Smooth muscle cell (in vitro differentiated cells): ENCODE results near the gene NUP160. TPM values are rescaled to one million over a fixed set of nuclear protein-coding genes. Genes with fewer than 3 reads are reported as not detected.
"Not testable (repeated sequence)": the region's sequence is repeated elsewhere in the genome, so short reads cannot be mapped to it uniquely, and the experiment has no call there.

Source experiments
- DNase-seq: peaks from one replicate; lab custom pipeline; 2025; ENCODE audit not compliant: unreplicated experiment; lab: John Stamatoyannopoulos, UW
- H2AFZ ChIP-seq: fragments of 200-600 bp; sonication (generic); 2 replicates; pipeline ENCODE4 v1.6.0; 2016; ENCODE audit warnings: antibody characterized with exemption, low read depth, mild to moderate bottlenecking
- H3F3A ChIP-seq: fragments of 200-600 bp; sonication (generic); 2 replicates; pipeline ENCODE4 v1.6.0; 2017; ENCODE audit warnings: antibody characterized with exemption, low read depth
- H3K27ac ChIP-seq: fragments of 200-600 bp; sonication (generic); 2 replicates; pipeline ENCODE4 v1.5.1; 2016; ENCODE audit warnings: low read depth, mild to moderate bottlenecking
- H3K27me3 ChIP-seq: fragments of 200-600 bp; sonication (generic); 2 replicates; pipeline ENCODE4 v1.6.1; 2016; ENCODE audit warnings: low read depth, mild to moderate bottlenecking
- H3K36me3 ChIP-seq: fragments of 200-600 bp; sonication (generic); 2 replicates; pipeline ENCODE4 v1.5.1; 2016; ENCODE audit warnings: low read depth
- H3K4me1 ChIP-seq: fragments of 200-600 bp; sonication (generic); 2 replicates; pipeline ENCODE4 v1.5.1; 2016; ENCODE audit warnings: low read depth
- H3K4me2 ChIP-seq: fragments of 200-600 bp; sonication (generic); 2 replicates; pipeline ENCODE4 v1.6.0; 2016; ENCODE audit warnings: mild to moderate bottlenecking
- H3K4me3 ChIP-seq: fragments of 200-600 bp; sonication (generic); 2 replicates; pipeline ENCODE4 v1.5.1; 2016; ENCODE audit warnings: mild to moderate bottlenecking
- H3K79me2 ChIP-seq: fragments of 200-600 bp; sonication (generic); 2 replicates; pipeline ENCODE4 v1.6.0; 2016; ENCODE audit warnings: low read depth, mild to moderate bottlenecking
- H3K9ac ChIP-seq: fragments of 200-600 bp; sonication (generic); 2 replicates; pipeline ENCODE4 v1.6.0; 2016; ENCODE audit warnings: low read depth
- H3K9me3 ChIP-seq: fragments of 200-600 bp; sonication (generic); replicated peaks from 2 replicates; pipeline ENCODE4 v1.5.1; 2016; ENCODE audit warnings: low read depth
- H4K20me1 ChIP-seq: fragments of 200-600 bp; sonication (generic); 2 replicates; pipeline ENCODE4 v1.6.0; 2016; ENCODE audit warnings: low read depth
- CTCF ChIP-seq: fragments of 200-600 bp; sonication (generic); IDR thresholded peaks from 2 replicates; pipeline ENCODE4 v1.5.1; 2017; ENCODE audit warnings: borderline replicate concordance, mild to moderate bottlenecking, antibody characterized with exemption; ENCODE audit not compliant: insufficient read depth, poor library complexity, severe bottlenecking
- WGBS: methylation state at CpG from one replicate; pipeline ENCODE4 v1.1.7; 2016; ENCODE audit warnings: low lambda C conversion rate; 5-methylcytosine and 5-hydroxymethylcytosine counted together
- polyA plus RNA-seq: library from polyadenylated mRNA; unstranded; fragments of >200 nt; fragmentation: Nextera tagmentation; extraction: Ambion mirVana; gene quantifications from 2 replicates; pipeline ENCODE4 v1.2.1, GENCODE V29; 2016
- total RNA-seq: library from RNA; depleted of rRNA; stranded (reverse); fragments of >200 nt; gene quantifications from 2 replicates; pipeline ENCODE4 v1.2.3, GENCODE V29; 2014

NUP160 gene
- total and polyA plus RNA-seq, 2 experiments from 2014 or later, result 13.9 to 26.3 TPM

GRCh38 chr11:47768101-47768612 lies 80.0 kb downstream of the NUP160 start:
- Histone ChIP-seq H3F3A (no peaks in the 10 kb centered on the region), H4K20me1 (peaks cover 29% of the 10 kb centered on the region), H3K36me3 (peaks cover 4% of the 10 kb centered on the region), H3K9ac (peak overlapping the region; percentile 82), H3K79me2 (peaks cover 29% of the 10 kb centered on the region), H3K9me3 (no peaks in the 10 kb centered on the region), H3K4me1 (peaks cover 8% of the 10 kb centered on the region), H3K27me3 (no peaks in the 10 kb centered on the region), H2AFZ (no peak overlapping the region), H3K4me2 (peak overlapping the region; percentile 90), H3K27ac (peak overlapping the region; percentile 95), H3K4me3 (peak overlapping the region; percentile 59)
- WGBS, result 25% methylated on average over 12 of the region's 12 CpGs
- no peak for TF ChIP-seq CTCF
- DNase-seq, result no peak

- peaks cover 44% of the 10 kb centered on the region for H4K20me1 ChIP-seq
- H3K27ac ChIP-seq, result peak overlapping the region; percentile 95
- peaks cover 44% of the 10 kb centered on the region for H3K79me2 ChIP-seq
- H3K27me3 ChIP-seq, result no peaks in the 10 kb centered on the region
- TF ChIP-seq CTCF, result no peak
- H3K36me3 ChIP-seq, result peaks cover 4% of the 10 kb centered on the region
- peaks cover 8% of the 10 kb centered on the region for H3K4me1 ChIP-seq
- H3K9me3 ChIP-seq, result no peaks in the 10 kb centered on the region
- H3K4me2 ChIP-seq, result peak overlapping the region; percentile 98
- peak overlapping the region; percentile 70 for H2AFZ ChIP-seq
- no peaks in the 10 kb centered on the region for H3F3A ChIP-seq
- peak; percentile 43 for DNase-seq
- peak overlapping the region; percentile 96 for H3K9ac ChIP-seq
- H3K4me3 ChIP-seq, result peak overlapping the region; percentile 87
- 1% methylated on average over 47 of the region's 65 CpGs for WGBS
These were observed 81.5 kb downstream of the NUP160 start for GRCh38 chr11:47766509-47767227.

- Histone ChIP-seq H3K4me1 (peaks cover 8% of the 10 kb centered on the region), H3K9me3 (no peaks in the 10 kb centered on the region), H3K4me3 (peak overlapping the region; percentile 36), H3K4me2 (peak overlapping the region; percentile 62), H3K79me2 (peaks cover 59% of the 10 kb centered on the region), H3F3A (no peaks in the 10 kb centered on the region), H3K9ac (no peak overlapping the region), H3K27ac (peak overlapping the region; percentile 33), H3K36me3 (peaks cover 12% of the 10 kb centered on the region), H4K20me1 (peaks cover 60% of the 10 kb centered on the region), H3K27me3 (no peaks in the 10 kb centered on the region), H2AFZ (no peak overlapping the region)
- 82% methylated on average over 2 of the region's 2 CpGs for WGBS
- no peak for DNase-seq
- TF ChIP-seq CTCF, result no peak
These were observed 83.1 kb downstream of the NUP160 start for GRCh38 chr11:47765086-47765485.

- WGBS, result 98% methylated on average over 11 of the region's 11 CpGs
- not testable (repeated sequence) for H2AFZ ChIP-seq, H3K9ac ChIP-seq, H3K27ac ChIP-seq, DNase-seq, H3K27me3 ChIP-seq, H3K4me1 ChIP-seq, H3F3A ChIP-seq, H3K9me3 ChIP-seq, H3K4me3 ChIP-seq, H3K4me2 ChIP-seq
- peaks cover 58% of the 10 kb centered on the region for H4K20me1 ChIP-seq
- peaks cover 24% of the 10 kb centered on the region for H3K36me3 ChIP-seq
- peaks cover 79% of the 10 kb centered on the region for H3K79me2 ChIP-seq
These were observed 88.9 kb downstream of the NUP160 start for GRCh38 chr11:47759291-47759690.
